Smooth muscle cell of the brain vasculature (primary cell): ENCODE measurements around the gene EGF.

Source experiments
- DNase-seq: peaks from one replicate; pipeline ENCODE4 v3.0.0-alpha.2; 2012; ENCODE audit warnings: low read depth, low spot score

The EGF gene

DNA sequence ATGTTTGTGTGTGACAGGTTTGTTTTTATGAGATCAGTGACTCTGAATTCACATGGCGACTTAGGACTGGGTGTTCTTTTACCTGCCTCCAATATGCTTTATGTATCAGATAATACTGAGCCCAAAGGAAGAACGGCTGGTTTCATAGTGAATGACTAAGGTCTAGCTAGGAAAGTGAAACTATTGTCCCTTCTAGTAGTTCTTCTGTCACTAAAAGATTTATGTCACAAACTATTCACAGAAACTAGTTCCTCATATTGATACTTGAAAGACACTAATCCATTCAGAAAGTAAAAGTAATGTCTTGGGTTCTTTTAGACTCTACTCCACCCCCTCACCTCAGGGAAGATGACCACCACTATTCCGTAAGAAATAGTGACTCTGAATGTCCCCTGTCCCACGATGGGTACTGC lies 81.7 kb downstream of the EGF start:
- DNase-seq = no peak

DNA sequence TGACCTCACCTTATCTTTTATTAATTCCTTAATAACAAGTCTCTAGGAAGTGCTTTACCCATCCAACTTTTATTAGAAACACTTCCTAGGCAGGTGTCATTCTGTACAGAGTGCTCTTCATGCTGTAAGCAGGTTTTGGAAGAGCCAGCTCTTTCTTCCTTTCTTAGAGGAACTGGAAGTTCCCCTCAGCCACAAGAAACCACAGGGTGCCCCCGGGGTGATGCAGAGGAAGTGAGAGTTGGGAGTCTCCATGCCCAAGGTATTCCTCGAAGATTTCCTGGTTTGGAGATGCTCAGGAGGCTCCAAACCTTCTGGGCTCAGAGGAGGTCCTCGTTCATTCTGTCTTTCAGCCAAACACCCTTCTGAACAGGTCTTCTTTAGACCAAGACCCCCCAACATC lies 83.8 kb downstream of the EGF start:
- no peak for DNase-seq

DNA sequence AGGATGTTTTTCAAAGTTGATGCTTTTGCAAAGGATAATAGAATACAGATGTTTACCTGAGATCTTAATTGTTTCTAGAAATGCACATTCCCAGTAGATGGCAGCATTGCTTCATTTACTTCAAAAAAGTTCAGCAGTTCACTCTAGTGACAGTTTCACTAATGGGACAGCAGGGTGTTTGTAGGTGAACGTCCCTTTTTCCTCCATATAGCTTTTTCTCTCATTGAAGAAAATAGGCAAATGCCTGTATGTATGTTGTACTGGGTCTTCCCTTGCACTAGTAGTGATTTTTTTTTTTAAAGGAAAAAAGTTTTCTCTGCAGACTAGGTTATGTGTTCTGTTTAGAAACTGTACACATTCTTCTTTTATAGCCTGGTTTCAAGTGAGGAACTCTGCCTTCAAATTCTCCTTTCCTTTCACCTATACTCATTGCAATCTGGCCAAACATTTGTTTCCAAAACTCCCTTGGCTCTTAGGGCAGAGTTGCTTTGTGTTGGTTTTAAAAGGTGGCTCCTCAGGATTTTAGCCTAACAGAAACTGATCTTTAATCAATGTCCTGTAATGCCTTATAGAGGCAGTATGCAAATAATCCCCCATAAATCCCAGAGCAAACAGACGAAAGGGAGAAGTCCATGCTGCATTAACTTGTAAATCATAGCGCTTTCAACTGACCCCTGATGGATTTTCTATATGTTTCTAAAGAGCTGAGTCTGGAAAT lies 86.3 kb downstream of the EGF start:
- DNase-seq = peak; percentile 31

DNA sequence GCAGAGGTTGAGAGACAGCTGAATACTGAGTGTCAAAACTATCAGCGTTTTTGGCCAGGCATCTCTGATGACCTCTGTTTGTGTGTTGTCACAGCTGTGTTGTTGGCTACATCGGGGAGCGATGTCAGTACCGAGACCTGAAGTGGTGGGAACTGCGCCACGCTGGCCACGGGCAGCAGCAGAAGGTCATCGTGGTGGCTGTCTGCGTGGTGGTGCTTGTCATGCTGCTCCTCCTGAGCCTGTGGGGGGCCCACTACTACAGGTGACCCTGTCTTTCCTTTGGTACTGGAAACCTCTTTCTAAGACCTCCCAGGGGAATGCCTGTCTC lies 86.9 kb downstream of the EGF start:
- DNase-seq = no peak

DNA sequence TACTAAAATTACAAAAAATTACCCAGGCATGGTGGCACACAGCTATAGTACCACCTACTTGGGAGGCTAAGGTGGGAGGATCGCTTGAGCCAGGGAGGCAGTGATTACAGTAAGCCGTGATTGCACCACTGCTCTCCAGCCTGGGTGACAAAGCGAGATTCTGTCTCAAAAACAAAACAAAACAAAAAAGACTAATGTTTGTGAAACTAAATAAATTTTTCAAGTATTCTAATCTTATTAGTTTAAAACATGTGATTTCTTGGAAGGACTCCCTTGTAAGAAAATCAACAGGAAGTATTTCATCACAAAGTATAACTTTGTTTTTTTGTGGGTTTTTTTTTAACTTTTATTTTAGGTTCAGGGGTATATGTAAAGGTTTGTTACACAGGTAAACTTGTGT lies 89.6 kb downstream of the EGF start:
- DNase-seq = no peak

DNA sequence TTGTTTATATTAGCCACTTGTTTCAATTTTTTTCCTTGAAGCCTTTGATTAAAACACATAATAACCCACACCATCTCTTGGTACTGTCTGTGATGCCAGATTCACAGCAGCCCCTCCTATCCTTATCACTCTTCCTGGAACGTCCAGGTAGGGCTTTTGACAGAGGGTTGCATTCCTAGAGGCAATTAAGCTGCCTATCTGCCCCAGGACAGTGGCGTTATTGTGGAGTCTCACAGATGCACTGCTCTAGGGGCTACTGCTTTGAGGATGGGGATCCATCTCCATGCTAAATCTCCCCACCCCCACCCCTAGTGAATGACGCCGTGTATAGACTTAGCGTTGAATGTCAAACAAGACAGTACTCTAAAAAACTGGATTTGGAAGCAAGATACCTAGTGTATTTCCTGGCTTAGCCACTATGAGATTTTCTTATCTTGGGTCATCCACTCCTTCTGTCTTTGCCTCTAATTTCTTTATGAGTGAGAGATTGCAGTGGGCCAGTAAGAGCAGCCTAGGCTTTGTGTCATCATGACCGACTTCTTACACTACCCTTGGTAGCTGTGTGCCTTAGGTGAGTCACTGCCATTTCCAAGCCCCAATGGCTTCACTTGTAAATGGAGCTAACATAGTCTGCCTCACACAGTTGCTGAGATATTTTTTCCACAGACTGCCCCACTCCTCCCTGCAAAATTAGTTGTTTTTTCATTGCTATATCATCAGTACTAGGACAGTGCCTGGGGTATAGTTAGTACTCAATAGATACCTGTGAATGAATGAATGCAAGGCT lies 90.9 kb downstream of the EGF start:
- DNase-seq = no peak

DNA sequence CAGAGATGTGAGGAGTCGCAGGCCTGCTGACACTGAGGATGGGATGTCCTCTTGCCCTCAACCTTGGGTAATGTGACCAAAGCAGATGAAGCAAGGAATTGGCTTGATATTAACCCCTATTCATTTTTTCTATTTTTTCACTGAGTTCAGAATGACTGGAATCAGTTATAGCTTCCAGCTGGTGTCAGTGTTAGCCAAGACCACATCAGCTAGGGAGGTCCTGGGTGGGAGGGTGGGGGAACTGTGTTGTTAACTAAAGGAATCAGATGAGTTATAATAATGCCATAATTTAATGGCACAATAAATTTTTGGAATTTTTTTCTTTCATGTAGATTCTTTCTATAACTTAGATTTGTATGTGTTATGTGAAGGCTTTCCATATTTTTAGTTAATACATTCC lies 91.9 kb downstream of the EGF start:
- no peak for DNase-seq

DNA sequence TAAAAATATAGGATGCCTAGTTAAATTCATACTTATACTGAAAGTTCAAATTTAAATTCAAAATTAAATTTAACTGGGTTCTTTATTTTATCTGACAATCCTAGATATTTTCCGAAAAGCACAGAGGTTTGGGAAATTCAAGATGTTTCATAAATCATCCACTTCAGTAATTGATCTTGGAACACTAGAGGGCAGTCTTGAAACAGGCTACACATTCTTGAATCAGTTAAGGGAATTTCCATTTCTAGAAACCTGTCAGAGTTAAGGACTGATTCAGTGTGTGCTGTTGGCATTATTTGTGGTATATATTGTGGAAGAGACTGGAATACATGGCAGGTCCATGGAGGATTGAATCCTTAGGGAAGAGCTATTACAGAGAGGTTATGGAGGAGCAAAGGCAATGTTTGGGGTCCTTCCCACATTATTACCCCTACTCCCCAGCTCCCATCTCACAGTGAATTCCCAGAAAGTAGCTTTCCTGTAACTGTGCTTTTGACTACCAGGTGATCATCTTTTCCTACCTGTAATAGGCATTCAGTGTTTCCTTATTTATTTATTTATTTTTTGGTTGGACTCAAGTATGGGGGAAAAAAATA lies 92.9 kb downstream of the EGF start:
- peak; percentile 45 for DNase-seq

DNA sequence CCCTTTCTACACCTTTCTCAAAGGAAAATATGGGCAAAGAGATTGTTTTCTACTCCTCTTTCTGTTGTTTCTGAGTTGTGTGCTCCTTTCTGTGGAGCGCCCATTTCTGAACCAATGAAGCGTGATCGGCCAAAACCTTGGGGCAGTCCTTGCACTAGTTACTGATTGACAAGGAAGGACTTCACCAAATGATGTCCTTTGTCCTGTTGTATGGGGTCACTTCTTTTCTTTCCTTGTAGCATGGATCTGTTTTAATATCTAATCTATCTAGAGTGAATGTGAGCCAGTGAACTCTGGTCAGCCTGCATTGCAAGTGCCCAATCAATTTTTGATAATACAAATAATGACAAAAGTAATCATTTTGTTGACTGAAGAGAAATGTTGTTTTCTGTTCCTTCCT lies 94.5 kb downstream of the EGF start:
- no peak for DNase-seq

DNA sequence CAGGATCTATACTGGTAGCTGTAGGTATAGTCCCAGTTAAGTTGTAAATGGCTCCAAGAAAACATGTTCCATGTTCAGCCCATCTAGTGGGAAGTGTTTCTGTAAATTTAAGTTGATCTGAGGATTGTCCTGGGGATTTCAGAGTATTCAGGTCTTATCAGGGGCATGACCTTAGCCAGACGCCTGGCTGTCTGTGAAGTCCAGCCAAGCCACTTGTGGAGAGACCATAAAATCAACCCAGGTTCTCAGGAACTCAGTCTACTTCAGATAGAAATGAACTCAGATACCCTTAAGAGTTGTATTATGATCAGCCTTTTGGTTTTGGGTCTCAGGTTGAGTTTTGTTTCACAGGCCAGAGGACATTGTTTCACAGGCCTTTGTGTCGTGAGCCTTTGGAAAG lies 95.9 kb downstream of the EGF start:
- DNase-seq = no peak

DNA sequence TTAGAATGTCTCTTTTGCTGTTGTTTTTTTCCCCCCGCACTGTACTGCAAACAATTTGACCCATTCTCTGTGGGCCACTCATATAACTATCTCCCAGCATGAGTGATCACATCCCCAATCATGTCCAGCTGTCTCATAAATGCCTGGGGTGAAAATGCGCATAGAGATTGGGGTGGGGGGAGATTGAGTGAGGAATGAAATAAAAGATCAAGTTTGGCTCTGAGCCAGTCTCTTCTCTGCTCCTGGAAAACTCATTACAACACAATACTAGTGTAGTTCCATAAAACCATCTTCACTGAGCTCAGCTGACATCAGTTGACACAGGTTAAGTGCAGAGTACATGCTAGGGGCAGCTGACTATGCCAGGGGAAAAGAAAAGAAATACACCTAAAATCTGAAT lies 96.9 kb downstream of the EGF start:
- DNase-seq = no peak

DNA sequence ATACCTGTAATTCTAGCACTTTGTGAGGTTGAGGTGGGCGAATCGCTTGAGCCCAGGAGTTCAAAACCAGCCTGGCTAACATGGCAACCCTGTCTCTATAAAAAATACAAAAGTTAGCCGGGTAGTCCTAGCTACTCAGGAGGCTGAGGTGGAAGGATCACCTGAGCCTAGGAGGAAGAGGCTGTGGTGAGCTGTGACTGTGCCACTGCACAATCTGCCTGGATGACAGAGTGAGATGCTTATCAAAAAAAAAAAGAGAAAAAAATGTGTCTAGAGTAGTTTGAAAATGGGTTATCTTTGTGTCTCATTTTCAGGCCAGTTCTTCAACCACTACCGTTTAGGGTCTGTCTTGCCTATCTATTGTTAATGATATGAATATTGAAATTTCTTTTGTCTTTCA lies 98.1 kb downstream of the EGF start:
- no peak for DNase-seq

DNA sequence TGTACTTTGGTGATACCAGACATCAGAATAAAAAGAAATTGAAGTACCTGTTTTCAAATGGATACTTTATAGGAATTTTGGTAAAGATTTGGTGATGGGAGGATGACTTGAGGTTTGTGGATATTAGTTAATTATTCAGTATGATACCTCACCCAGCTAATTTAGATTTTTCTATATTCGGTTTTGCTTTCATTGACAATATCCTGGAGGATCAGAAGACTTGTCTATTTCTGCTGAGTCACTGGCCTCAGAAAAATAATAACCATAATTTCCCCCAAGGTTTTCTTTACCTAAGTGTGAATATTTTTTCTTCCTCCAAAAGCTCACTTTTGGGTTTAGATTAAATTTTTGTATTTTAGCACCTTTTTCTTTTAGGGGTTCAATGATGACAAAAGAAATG lies 100.2 kb downstream of the EGF start:
- DNase-seq = no peak

DNA sequence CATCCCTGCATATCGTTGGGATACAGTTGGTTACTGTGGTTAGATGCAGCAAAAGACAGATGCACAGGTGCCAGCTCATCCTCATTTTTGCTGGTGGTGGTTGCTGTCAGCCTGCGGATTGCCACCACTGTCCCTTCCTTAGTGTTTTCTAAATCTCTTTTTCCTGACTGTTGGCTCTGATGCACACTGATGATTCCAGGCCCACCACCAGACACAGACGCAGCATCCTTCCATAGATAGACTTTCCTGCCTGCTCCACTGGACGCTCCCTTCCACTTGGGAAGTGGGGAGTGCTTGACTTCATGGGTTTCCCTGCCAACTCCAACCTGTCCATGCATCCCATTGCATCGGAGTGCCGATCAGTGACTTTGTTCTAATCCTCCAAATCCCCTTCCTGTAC lies 101.5 kb downstream of the EGF start:
- DNase-seq = no peak

DNA sequence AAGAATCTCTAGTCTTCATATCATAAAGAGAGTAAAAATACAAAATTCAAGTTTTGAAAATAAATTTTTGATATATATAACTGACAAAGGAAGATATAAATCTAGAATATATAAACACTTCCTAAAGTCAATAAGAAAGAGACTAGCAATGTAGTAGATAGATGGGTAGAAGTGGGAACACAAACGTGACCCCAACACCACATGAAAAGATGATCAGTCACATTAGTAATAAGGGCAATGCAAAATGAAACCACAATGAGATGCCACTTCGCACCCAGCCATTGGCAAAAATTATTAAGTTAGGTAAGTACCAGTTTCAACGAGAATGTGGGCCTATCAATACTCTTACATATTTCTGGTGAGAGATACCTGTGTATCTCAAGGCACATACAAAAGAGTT lies 106.5 kb downstream of the EGF start:
- DNase-seq = no peak

DNA sequence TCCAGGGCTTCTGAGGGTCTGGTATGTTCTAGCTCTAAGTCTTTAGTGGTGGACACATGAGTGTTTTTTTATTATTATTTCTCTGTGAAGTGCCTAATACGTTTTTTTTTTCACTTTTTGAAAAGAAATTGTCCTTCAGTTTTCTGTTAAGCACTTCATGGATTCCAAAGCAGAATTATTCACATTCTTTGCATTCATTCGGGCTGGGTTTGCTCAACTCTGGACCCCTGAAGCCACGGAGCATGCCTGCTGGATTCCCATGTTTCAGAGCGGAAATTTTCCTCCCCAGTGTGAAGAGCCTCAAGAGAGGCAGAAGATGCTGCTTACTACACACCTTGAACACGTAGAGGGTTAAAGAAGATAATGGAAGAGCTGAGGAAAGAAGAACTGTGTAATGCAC lies 107.5 kb downstream of the EGF start:
- no peak for DNase-seq

DNA sequence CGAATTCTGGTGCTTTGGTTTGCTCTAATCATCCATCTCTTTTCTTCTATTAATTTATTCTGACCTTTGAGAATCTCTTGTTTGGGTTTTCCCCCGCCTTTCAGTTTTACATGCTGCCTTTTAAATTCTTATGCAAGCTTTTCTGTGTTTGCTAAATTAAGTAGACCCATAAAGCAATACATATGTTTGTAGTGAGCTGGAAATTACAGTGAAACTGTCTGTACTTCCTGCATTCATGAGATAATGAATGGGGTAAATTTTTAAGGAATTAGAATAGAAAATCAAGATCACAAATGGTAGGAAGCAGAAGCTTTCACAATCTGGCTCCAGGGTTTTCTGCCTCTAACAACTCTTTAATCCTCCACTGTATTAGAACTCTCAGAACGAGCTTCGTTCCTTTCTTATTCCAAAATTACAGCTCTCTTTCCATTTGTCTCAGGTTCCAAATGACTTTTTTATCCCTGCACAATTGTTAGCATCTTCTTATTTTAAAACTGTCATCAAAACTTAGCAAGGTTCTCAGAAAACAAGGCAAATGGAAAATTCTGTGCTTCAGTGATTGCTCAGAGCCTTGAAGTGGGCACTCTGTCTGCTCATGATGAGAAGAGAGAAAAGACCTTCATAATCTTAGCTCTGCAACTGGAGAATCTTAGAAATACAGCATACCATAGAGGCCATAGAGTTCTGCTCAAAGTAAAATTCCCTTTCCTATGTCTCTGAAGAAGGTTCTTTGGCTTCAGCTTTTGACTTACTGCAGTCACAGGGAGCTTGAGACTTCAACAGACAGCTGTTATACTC lies 108.2 kb downstream of the EGF start:
- DNase-seq = no peak

DNA sequence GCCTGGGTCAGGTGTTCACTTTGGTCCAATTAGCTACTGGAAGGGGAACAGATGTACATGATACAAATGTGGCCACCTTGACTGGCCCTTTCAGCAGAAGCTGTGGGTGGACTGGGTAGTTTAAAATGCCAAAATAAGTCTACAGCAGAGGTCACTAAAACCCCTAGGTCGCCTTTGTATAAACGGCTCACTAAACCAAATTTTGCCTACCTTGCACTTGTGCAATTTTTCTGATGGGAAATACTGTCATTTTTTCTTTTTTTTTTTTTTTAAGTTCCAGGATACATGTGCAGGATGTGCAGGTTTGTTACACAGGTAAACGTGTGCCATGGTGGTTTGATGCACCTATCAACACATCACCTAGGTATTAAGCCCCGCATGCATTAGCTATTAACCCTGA lies 109.8 kb downstream of the EGF start:
- no peak for DNase-seq

DNA sequence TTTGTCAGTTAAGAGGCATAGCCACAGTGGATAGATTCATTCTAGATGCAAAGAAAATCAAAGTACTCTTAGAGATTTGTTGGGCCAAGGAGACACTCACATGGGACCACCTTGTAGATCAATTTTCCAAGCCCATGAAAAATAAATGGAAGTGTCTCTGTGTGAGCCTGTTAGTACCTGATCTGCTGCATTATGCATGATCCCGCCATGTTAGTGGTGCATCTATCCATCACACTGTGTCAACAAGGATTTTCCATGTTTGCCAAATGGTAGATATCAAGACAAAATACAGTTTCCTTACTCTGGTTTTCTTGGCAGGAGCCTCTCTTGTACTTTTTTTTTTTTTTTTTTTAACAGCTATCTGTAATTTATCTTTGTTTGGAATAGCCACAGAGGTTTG lies 112.4 kb downstream of the EGF start:
- DNase-seq = no peak

DNA sequence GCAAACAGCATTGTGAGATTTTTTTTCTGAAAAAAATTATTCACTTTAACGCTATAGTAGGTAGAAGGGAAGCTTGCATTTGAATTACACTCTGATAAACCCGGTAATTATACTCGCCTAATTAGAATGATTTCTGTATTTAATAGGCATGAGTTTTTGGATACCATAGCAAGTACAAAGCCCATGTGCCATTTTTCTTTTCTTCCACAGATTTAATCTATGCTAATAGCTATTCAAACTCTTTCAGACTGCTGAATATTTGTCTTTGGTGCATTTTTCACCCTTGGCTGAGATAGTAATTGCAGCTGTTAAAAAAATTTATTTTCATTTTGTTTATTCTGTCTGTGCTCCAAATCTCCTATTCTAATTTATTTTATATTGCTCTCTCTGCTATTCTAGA lies 113.0 kb downstream of the EGF start:
- DNase-seq = no peak

DNA sequence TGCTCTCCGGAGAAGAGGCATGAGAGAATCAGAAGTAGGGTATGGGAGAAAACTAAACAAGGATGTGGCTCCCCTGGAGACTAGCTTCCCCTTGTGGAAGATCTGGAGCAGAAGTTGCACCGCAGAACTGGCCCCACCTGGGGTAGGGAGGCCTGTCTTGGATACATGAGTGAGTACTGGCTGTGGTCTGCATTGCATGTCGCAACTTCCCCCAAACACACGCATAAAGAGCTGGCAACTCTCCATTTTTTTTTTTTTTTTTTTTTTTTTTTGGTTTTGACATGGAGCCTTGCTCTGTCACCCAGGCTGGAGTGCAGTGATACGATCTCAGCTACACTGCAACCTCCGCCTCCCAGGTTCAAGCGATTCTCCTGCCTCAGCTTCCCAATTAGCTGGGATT lies 119.9 kb downstream of the EGF start:
- no peak for DNase-seq

DNA sequence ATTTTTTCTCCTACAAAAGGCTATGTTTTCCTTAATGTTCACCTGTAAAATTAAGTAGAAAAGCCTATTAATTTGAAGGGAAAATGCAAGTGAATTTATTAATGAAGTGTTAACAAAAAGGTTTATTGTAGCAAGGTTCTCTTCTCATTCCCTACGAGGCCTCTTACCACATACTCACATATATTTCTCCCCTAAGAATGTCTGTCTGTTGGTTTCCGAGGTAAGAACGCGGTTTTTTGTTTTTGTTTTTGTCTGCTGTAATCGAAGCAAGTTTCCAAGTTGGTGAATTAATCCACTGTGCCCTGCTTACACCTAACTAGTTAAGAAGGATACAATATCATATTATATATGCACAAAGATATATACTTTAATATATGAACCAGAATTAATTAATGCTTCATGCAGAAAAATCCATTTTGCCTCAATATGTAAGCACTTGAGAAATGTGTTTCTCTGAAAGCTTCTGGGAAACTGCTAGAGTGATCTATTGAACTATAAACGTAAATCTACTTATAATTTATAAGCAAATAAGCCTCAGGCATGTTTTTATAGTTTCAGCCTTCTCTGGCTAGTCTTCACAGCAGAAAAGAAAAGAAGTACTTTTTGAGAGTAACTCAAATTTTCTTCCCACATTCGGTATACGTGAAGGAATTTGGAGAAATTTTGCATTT lies 120.8 kb downstream of the EGF start:
- no peak for DNase-seq
